HepG2 (cell line): Measurements from ENCODE around the gene CSNK1D. TPM values are rescaled to one million over a fixed set of nuclear protein-coding genes. Genes with fewer than 3 reads are reported as not detected.

Source experiments
- ATF1 ChIP-seq: IDR thresholded peaks from 2 replicates; pipeline ENCODE4 v1.6.1; 2016; ENCODE audit warnings: mild to moderate bottlenecking, control low read depth
- FOXK1 ChIP-seq: sonication (generic); formaldehyde crosslinking; IDR thresholded peaks from 2 replicates; pipeline ENCODE4 v1.4.0; 2020; ENCODE audit warnings: low read depth, missing genetic modification reagents, borderline replicate concordance
- GTF3A ChIP-seq: sonication (generic); formaldehyde crosslinking; conservative IDR thresholded peaks from 2 replicates; pipeline ENCODE4 v1.4.0; 2020; ENCODE audit warnings: mild to moderate bottlenecking, missing genetic modification reagents
- HHEX ChIP-seq: IDR thresholded peaks from 2 replicates; pipeline ENCODE4 v1.6.1; 2016; ENCODE audit warnings: control low read depth
- KDM6A ChIP-seq: IDR thresholded peaks from 2 replicates; pipeline ENCODE4 v1.6.1; 2016; ENCODE audit warnings: low read depth
- MAFG ChIP-seq: sonication (generic); formaldehyde crosslinking; IDR thresholded peaks from 2 replicates; pipeline ENCODE4 v1.5.1; 2020; ENCODE audit warnings: mild to moderate bottlenecking, missing genetic modification reagents
- MTA1 ChIP-seq: sonication (generic); formaldehyde crosslinking; IDR thresholded peaks from 2 replicates; pipeline ENCODE4 v1.4.0; 2020; ENCODE audit warnings: missing genetic modification reagents, mild to moderate bottlenecking, borderline replicate concordance
- NAIF1 ChIP-seq: sonication (generic); formaldehyde crosslinking; IDR thresholded peaks from 2 replicates; pipeline ENCODE4 v1.5.0; 2020; ENCODE audit warnings: mild to moderate bottlenecking, missing genetic modification reagents, borderline replicate concordance
- PRPF4 ChIP-seq: fragments of 200-400 bp; formaldehyde crosslinking; IDR thresholded peaks from 2 replicates; pipeline ENCODE4 v1.6.1; 2016; ENCODE audit warnings: low read length, low read depth; ENCODE audit not compliant: poor library complexity, severe bottlenecking
- RAD21 ChIP-seq: fragments of 450-650 bp; formaldehyde crosslinking; IDR thresholded peaks from 2 replicates; pipeline ENCODE4 v1.5.0; 2020; ENCODE audit warnings: mild to moderate bottlenecking
- RCOR2 ChIP-seq: IDR thresholded peaks from 2 replicates; pipeline ENCODE4 v1.6.1; 2016; ENCODE audit warnings: missing biosample characterization, missing genetic modification reagents
- SMAD3 ChIP-seq: sonication (generic); formaldehyde crosslinking; IDR thresholded peaks from 2 replicates; pipeline ENCODE4 v1.4.0; 2020; ENCODE audit warnings: missing genetic modification reagents
- SMC3 ChIP-seq: IDR thresholded peaks from 2 replicates; pipeline ENCODE4 v1.6.1; 2011; ENCODE audit warnings: low read length, improper control_type of control experiment
- ZBTB1 ChIP-seq: sonication (generic); formaldehyde crosslinking; IDR thresholded peaks from 2 replicates; pipeline ENCODE4 v1.4.0; 2020; ENCODE audit warnings: missing genetic modification reagents, borderline replicate concordance
- ZEB1 ChIP-seq: IDR thresholded peaks from 2 replicates; pipeline ENCODE4 v1.6.1; 2012; ENCODE audit warnings: mild to moderate bottlenecking, low read depth, inconsistent platforms; ENCODE audit not compliant: insufficient replicate concordance
- ZMYM4 ChIP-seq: sonication (generic); formaldehyde crosslinking; IDR thresholded peaks from 2 replicates; pipeline ENCODE4 v1.8.1; 2023; ENCODE audit warnings: mild to moderate bottlenecking, missing genetic modification reagents
- ZNF225 ChIP-seq: sonication (generic); formaldehyde crosslinking; IDR thresholded peaks from 2 replicates; pipeline ENCODE4 v1.4.0; 2020; ENCODE audit warnings: mild to moderate bottlenecking, missing genetic modification reagents
- ZNF496 ChIP-seq: sonication (generic); formaldehyde crosslinking; IDR thresholded peaks from 2 replicates; pipeline ENCODE4 v1.8.1; 2023; ENCODE audit warnings: mild to moderate bottlenecking, moderate library complexity, missing genetic modification reagents; ENCODE audit not compliant: insufficient replicate concordance
- ZNF792 ChIP-seq: IDR thresholded peaks from 2 replicates; pipeline ENCODE4 v1.6.1; 2016
- ZNF883 ChIP-seq: sonication (generic); formaldehyde crosslinking; IDR thresholded peaks from 2 replicates; pipeline ENCODE4 v1.5.1; 2020; ENCODE audit warnings: mild to moderate bottlenecking, missing genetic modification reagents; ENCODE audit errors: not compliant biosample characterization
- ZSCAN31 ChIP-seq: sonication (generic); formaldehyde crosslinking; IDR thresholded peaks from 2 replicates; pipeline ENCODE4 v1.5.0; 2020; ENCODE audit warnings: low read depth, mild to moderate bottlenecking, missing genetic modification reagents
- polyA plus RNA-seq, 8 experiments: library from polyadenylated mRNA; depleted of rRNA in 3 of 8; stranded (reverse) in 7 of 8; unstranded in 1 of 8; fragments of >200 nt; fragmentation: Illumina TruSeq in 4 of 8; extraction: Trizol in 4 of 8; gene quantifications; 2 replicates each; pipeline versions ENCODE4 v1.2.1 to v1.2.3, GENCODE V29; 2011 to 2016; ENCODE audit warnings: low read depth in 4 of 8, missing spikeins in 1 of 8, mixed read lengths in 1 of 8; ENCODE audit not compliant: insufficient read depth in 1 of 8
- total RNA-seq, 5 experiments: library from RNA; depleted of rRNA; stranded (reverse); fragments of >200 nt; fragmentation: Illumina TruSeq; extraction: Trizol; gene quantifications; 2 replicates each; pipeline ENCODE4 v1.2.3, GENCODE V29; 2016; ENCODE audit warnings: low read depth in 1 of 5
- TF ChIP-seq, protein P1 (sequence below): fragments of 450-650 bp; IDR thresholded peaks from 2 replicates; pipeline ENCODE4 v1.6.1; 2016
- TF ChIP-seq, protein P2 (sequence below): sonication (generic); formaldehyde crosslinking; IDR thresholded peaks from 2 replicates; pipeline ENCODE4 v1.5.0; 2020; ENCODE audit warnings: mild to moderate bottlenecking, missing genetic modification reagents
- TF ChIP-seq, protein P3 (sequence below): sonication (generic); formaldehyde crosslinking; IDR thresholded peaks from 2 replicates; pipeline ENCODE4 v1.8.1; 2023; ENCODE audit warnings: mild to moderate bottlenecking, missing genetic modification reagents

CSNK1D gene
- total and polyA plus RNA-seq, 2 of the 13 experiments (the other 11 are each of a cell fraction or from before 2014, with no cell fraction given), result 31.5 to 128 TPM

DNA sequence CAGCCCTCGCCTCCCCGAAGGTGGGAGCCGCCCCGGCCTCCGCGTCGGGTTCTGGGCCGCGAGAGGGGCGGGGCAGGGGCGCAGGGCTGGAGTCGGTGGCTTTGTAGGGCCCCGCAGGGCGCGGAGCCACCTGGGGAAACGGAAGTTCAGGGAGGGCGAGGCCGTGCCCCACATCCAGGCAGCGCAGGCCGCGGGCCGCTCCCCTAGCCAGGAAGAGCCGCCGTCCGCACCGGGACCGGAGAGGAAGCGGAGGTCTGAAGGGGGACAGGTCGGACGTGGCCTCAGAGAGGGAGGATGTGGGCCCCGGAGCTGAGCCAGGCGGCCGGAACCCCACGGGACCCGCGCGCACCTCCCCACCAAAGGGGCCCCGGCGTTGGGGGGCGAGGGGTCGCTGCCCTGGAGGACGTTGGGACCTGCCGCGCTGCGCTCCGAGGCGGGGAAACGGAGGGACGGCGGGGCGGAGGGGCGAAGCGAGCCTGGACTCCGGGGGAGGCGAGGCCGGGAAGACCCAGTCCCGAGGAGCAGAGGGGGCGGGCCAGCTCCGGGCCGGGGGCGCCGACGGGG is 45.1 kb downstream of the CSNK1D start (continued):
- TF ChIP-seq ZBTB1 (0 out of 2 replicates have a peak, but pooled peaks have one; percentile 58), RAD21 (no peak), PRPF4 (no peak), MAFG (CRISPR knock-in tag) (no peak), HHEX (no peak), ZEB1 (no peak), GTF3A (CRISPR knock-in tag) (no peak), ZNF225 (no peak), ZNF792 (CRISPR knock-in tag) (0 out of 2 replicates have a peak, but pooled peaks have one; percentile 43), ZNF496 (CRISPR knock-in tag) (no peak), MTA1 (CRISPR knock-in tag) (peak; percentile 74), ZNF883 (peak; percentile 38), RCOR2 (CRISPR knock-in tag) (no peak), KDM6A (CRISPR knock-in tag) (no peak), SMC3 (no peak), ATF1 (CRISPR knock-in tag) (no peak), ZSCAN31 (no peak), FOXK1 (CRISPR knock-in tag) (0 out of 2 replicates have a peak, but pooled peaks have one; percentile 34), NAIF1 (CRISPR knock-in tag) (no peak), SMAD3 (CRISPR knock-in tag) (no peak), ZMYM4 (CRISPR knock-in tag) (no peak)
- TF ChIP-seq, protein P1, sequence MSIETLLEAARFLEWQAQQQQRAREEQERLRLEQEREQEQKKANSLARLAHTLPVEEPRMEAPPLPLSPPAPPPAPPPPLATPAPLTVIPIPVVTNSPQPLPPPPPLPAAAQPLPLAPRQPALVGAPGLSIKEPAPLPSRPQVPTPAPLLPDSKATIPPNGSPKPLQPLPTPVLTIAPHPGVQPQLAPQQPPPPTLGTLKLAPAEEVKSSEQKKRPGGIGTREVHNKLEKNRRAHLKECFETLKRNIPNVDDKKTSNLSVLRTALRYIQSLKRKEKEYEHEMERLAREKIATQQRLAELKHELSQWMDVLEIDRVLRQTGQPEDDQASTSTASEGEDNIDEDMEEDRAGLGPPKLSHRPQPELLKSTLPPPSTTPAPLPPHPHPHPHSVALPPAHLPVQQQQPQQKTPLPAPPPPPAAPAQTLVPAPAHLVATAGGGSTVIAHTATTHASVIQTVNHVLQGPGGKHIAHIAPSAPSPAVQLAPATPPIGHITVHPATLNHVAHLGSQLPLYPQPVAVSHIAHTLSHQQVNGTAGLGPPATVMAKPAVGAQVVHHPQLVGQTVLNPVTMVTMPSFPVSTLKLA, result no peak
- TF ChIP-seq, protein P2, sequence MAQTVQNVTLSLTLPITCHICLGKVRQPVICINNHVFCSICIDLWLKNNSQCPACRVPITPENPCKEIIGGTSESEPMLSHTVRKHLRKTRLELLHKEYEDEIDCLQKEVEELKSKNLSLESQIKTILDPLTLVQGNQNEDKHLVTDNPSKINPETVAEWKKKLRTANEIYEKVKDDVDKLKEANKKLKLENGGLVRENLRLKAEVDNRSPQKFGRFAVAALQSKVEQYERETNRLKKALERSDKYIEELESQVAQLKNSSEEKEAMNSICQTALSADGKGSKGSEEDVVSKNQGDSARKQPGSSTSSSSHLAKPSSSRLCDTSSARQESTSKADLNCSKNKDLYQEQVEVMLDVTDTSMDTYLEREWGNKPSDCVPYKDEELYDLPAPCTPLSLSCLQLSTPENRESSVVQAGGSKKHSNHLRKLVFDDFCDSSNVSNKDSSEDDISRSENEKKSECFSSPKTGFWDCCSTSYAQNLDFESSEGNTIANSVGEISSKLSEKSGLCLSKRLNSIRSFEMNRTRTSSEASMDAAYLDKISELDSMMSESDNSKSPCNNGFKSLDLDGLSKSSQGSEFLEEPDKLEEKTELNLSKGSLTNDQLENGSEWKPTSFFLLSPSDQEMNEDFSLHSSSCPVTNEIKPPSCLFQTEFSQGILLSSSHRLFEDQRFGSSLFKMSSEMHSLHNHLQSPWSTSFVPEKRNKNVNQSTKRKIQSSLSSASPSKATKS (CRISPR knock-in tag), result no peak
- TF ChIP-seq, protein P3, sequence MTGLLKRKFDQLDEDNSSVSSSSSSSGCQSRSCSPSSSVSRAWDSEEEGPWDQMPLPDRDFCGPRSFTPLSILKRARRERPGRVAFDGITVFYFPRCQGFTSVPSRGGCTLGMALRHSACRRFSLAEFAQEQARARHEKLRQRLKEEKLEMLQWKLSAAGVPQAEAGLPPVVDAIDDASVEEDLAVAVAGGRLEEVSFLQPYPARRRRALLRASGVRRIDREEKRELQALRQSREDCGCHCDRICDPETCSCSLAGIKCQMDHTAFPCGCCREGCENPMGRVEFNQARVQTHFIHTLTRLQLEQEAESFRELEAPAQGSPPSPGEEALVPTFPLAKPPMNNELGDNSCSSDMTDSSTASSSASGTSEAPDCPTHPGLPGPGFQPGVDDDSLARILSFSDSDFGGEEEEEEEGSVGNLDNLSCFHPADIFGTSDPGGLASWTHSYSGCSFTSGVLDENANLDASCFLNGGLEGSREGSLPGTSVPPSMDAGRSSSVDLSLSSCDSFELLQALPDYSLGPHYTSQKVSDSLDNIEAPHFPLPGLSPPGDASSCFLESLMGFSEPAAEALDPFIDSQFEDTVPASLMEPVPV, result peak; percentile 87
